ENCODE results near the gene LHX3. TPM values are rescaled to one million over a fixed set of nuclear protein-coding genes. Genes with fewer than 3 reads are reported as not detected.

The LHX3 gene
- total and polyA plus RNA-seq, 8 donors: not detected

DNA sequence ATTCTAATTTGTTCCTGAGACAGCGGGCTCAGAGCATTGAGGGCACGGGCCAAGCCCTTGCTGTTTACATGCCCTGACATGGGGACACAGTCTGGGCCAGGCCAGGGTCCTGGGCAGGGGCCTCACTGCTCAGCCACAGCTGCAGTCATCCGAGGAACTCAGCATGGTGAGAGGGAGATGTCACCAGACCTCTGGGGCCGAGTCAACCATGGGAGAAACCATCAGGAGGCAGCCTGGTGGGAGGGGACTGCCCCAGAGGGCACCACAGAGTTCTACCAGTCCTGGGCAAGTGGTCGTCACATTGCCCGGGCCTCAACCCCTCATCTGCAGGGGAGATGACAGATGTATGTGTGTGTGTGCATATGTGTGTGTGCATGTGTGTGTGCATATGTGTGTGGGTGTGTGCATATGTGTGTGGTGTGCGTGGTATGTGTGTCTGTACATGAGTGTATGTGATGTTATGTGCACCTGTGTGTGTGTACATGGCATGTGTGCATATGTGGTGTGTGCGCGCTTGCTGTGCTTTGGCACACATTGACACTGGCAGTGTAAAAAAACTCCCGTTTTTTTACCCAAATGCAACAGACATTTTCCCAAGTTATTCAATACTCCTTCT is 43.8 kb downstream of the LHX3 start:
- intact Hi-C loops (cut with DNase I; ENCODE audit: low total_unique reads): no loop called here
- Histone ChIP-seq H3K27ac (no peak overlapping the region), H3K9me3 (peaks cover 0 to 6% (median 3%) of the 10 kb centered on the region in 4 donors), H3K27me3 (peaks cover 3 to 57% (median 24%) of the 10 kb centered on the region in 3 donors), H3K36me3 (no peaks in the 10 kb centered on the region), H3K4me3 (no peak overlapping the region), H3K4me1 (peaks cover 0 to 6% (median 0%) of the 10 kb centered on the region in 4 donors)
- no peak for DNase-seq
- TF ChIP-seq, protein P1, sequence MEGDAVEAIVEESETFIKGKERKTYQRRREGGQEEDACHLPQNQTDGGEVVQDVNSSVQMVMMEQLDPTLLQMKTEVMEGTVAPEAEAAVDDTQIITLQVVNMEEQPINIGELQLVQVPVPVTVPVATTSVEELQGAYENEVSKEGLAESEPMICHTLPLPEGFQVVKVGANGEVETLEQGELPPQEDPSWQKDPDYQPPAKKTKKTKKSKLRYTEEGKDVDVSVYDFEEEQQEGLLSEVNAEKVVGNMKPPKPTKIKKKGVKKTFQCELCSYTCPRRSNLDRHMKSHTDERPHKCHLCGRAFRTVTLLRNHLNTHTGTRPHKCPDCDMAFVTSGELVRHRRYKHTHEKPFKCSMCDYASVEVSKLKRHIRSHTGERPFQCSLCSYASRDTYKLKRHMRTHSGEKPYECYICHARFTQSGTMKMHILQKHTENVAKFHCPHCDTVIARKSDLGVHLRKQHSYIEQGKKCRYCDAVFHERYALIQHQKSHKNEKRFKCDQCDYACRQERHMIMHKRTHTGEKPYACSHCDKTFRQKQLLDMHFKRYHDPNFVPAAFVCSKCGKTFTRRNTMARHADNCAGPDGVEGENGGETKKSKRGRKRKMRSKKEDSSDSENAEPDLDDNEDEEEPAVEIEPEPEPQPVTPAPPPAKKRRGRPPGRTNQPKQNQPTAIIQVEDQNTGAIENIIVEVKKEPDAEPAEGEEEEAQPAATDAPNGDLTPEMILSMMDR (IDR thresholded peaks at IDR 0.05): no peak
- TF ChIP-seq POLR2AphosphoS5 (IDR thresholded peaks at IDR 0.05) (no peak), POLR2A (IDR thresholded peaks at IDR 0.05) (no peak), EP300 (IDR thresholded peaks at IDR 0.05) (no peak)
- WGBS, 5 donors: 51 to 84% (median 61%) methylated on average over 5 to 10 of the region's 10 CpGs

DNA sequence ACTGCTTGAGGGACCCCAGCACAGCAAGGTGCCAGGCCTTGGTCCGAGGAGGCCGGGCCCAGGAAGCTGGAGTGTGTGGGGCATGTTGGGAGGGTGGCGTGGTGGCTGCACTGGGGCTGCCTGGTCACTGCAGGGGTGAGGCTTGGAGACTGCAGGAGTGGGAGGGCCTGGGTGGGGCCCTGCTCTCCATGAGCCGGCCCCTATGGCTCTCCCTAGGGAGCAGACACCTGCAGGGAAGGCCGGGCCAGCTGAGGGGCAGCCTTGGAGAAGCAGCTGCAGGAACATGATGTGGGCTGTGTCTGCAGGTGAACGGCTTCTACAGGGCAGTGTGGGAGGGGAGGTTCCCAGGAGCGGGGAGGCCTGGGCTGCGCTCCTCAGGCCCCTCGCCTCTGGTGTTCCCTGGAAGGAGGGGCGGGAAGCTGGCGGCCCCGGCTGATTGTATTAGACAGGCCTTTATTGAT is 44.5 kb downstream of the LHX3 start:
- intact Hi-C loops (cut with DNase I; ENCODE audit: low total_unique reads): no loop called here
- WGBS, 5 donors: 42 to 56% (median 51%) methylated on average over 11 to 12 of the region's 12 CpGs

DNA sequence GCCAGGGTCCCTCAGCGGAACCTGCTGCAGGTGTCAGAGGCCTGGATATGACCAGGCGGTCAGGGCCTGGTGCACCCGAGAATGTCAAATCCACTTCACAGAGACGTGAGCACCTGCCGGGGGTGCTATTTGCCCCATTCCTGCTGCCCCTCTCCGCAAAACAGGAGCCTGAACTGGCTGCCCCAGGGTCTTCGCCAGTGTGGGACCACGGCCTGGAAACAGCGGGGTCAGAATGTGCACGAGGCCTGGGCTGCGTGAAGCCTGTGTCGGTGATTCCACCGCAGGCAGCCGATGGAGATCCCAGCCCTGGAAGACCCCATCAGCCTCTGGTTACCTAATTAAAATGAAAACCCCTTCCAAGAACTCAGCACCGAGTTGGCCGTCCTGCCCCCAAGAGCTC is 45.1 kb downstream of the LHX3 start:
- DNase-seq: no peak
- Histone ChIP-seq H3K27ac (no peak overlapping the region), H3K4me3 (no peak overlapping the region), H3K36me3 (no peaks in the 10 kb centered on the region), H3K27me3 (peaks cover 3 to 70% (median 29%) of the 10 kb centered on the region in 3 donors), H3K9me3 (peaks cover 0 to 5% (median 2%) of the 10 kb centered on the region in 4 donors), H3K4me1 (peaks cover 0 to 6% (median 0%) of the 10 kb centered on the region in 4 donors)
- TF ChIP-seq, protein P1 (IDR thresholded peaks at IDR 0.05): no peak
- TF ChIP-seq EP300 (IDR thresholded peaks at IDR 0.05) (no peak), POLR2AphosphoS5 (IDR thresholded peaks at IDR 0.05) (no peak), POLR2A (IDR thresholded peaks at IDR 0.05) (no peak)
- 81 to 93% (median 89%) methylated on average over 10 to 16 of the region's 16 CpGs for WGBS, 5 donors
- intact Hi-C loops (cut with DNase I; ENCODE audit: low total_unique reads): no loop called here

More for the DNA sequence above, 44.5 kb downstream of the LHX3 start:
- Histone ChIP-seq H3K27ac (no peak overlapping the region), H3K9me3 (peaks cover 0 to 5% (median 2%) of the 10 kb centered on the region in 4 donors), H3K27me3 (peaks cover 3 to 64% (median 28%) of the 10 kb centered on the region in 3 donors), H3K4me1 (peaks cover 0 to 6% (median 0%) of the 10 kb centered on the region in 4 donors), H3K4me3 (no peak overlapping the region), H3K36me3 (no peaks in the 10 kb centered on the region)
- TF ChIP-seq POLR2AphosphoS5 (IDR thresholded peaks at IDR 0.05) (no peak), EP300 (IDR thresholded peaks at IDR 0.05) (no peak)
- no peak for DNase-seq

DNA sequence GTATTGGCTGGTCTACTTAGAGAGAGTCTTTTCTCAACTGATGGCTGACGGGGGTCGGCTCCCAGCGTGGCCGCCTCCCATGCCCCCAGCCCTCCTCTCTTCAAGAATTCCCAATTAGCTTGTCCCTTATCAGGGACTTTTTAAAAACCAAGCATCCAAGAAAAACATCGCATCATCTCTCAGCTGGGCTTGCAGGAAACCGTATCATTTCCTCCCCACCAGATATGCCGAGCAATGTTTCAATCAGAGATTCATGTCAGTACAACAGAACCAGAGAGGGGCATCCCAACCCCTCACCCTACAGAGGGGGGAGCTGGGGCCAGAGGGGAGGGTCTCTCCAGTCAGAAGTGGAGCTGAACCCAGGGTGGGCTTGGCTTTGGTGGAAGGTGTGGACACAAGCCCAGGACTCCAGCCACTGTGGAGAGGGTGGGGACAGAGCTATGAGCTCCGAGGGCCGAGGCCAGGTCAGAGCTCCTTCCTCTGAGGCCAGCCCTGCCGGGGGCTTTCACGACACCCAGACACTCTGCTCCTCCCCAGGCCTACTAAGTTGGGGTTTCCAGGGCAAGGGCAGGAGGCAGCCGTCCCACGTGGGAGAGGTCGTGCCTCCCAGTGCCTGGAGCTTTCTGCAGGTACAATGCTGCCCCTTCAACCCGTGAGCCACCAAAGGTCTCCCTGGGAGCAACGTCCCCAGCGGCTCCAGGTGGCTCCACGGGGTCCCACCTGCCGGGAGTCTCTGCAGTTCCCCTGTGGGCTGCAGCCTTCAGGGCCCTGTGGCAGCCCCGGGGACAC is 47.3 kb downstream of the LHX3 start:
- TF ChIP-seq EP300 (IDR thresholded peaks at IDR 0.05) (no peak), POLR2A (IDR thresholded peaks at IDR 0.05) (no peak)
- WGBS, 5 donors: 54 to 62% (median 57%) methylated on average over 14 to 20 of the region's 20 CpGs
- DNase-seq: no peak
- H3K27ac ChIP-seq: no peak overlapping the region
- peaks cover 0 to 6% (median 0%) of the 10 kb centered on the region in 4 donors for H3K4me1 ChIP-seq
- H3K36me3 ChIP-seq: no peaks in the 10 kb centered on the region
- peaks cover 0 to 4% (median 0%) of the 10 kb centered on the region in 4 donors for H3K9me3 ChIP-seq
- no peak overlapping the region for H3K4me3 ChIP-seq
- intact Hi-C loops (cut with DNase I; ENCODE audit: low total_unique reads): no loop called here
- peaks cover 3 to 75% (median 29%) of the 10 kb centered on the region in 3 donors for H3K27me3 ChIP-seq

Data from stomach (tissue), 9 donors.